RWPE2 (cell line): Measurements from ENCODE around the gene ST3GAL3.

Experiments used
- ATAC-seq: fragments of 200-7000 bp; cut with Tn5 transposase; 3 replicates; pipeline ENCODE4 v1.9.1; 2021; ENCODE audit warnings: low read depth
- DNase-seq: peaks from one replicate; pipeline ENCODE4 v3.0.0-alpha.2; 2020; ENCODE audit warnings: low spot score
- H3K27ac ChIP-seq: fragments of 450-650 bp; 2 replicates; pipeline ENCODE4 v1.5.1; 2017; ENCODE audit warnings: mild to moderate bottlenecking; ENCODE audit not compliant: poor library complexity, severe bottlenecking
- H3K27me3 ChIP-seq: fragments of 250-450 bp; sonication (Bioruptor Pico); 2 replicates; pipeline ENCODE4 v1.5.1; 2021; ENCODE audit warnings: mild to moderate bottlenecking, moderate library complexity; ENCODE audit not compliant: insufficient read depth, poor library complexity, severe bottlenecking
- H3K36me3 ChIP-seq: fragments of 250-450 bp; sonication (Bioruptor Pico); 2 replicates; pipeline ENCODE4 v1.5.1; 2020; ENCODE audit warnings: low read depth, mild to moderate bottlenecking, moderate library complexity
- H3K4me1 ChIP-seq: fragments of 250-450 bp; sonication (Bioruptor Pico); 2 replicates; pipeline ENCODE4 v1.5.1; 2021; ENCODE audit warnings: mild to moderate bottlenecking, moderate library complexity; ENCODE audit not compliant: insufficient read depth, poor library complexity, severe bottlenecking
- H3K4me3 ChIP-seq: fragments of 250-450 bp; sonication (Bioruptor Pico); 2 replicates; pipeline ENCODE4 v1.5.1; 2021; ENCODE audit warnings: mild to moderate bottlenecking, moderate library complexity; ENCODE audit not compliant: severe bottlenecking
- H3K9me3 ChIP-seq: fragments of 250-450 bp; sonication (Bioruptor Pico); 2 replicates; pipeline ENCODE4 v1.5.1; 2021; ENCODE audit warnings: mild to moderate bottlenecking, moderate library complexity; ENCODE audit not compliant: severe bottlenecking
- CTCF ChIP-seq: fragments of 450-650 bp; IDR thresholded peaks from one replicate; pipeline ENCODE4 v1.5.1; 2017; ENCODE audit warnings: mild to moderate bottlenecking, moderate library complexity; ENCODE audit not compliant: poor library complexity, severe bottlenecking

The ST3GAL3 gene

GRCh38 chr1:43768168-43768567 lies 60.8 kb downstream of the ST3GAL3 start:
- DNase-seq, result no peak

GRCh38 chr1:43769350-43769908 lies 62.1 kb downstream of the ST3GAL3 start:
- Histone ChIP-seq H3K27ac (no peak overlapping the region), H3K27me3 (no peaks in the 10 kb centered on the region)
- TF ChIP-seq CTCF, result no peak

More at GRCh38 chr1:43768168-43768567, 60.8 kb downstream of the ST3GAL3 start:
- no peak for TF ChIP-seq CTCF
- ATAC-seq, result no peak
- H3K4me1 ChIP-seq, result peaks cover 37% of the 10 kb centered on the region
- H3K27me3 ChIP-seq, result no peaks in the 10 kb centered on the region
- peak overlapping the region; percentile 90 for H3K27ac ChIP-seq
- no peaks in the 10 kb centered on the region for H3K36me3 ChIP-seq
- H3K9me3 ChIP-seq, result no peaks in the 10 kb centered on the region
- H3K4me3 ChIP-seq, result no peak overlapping the region

DNA sequence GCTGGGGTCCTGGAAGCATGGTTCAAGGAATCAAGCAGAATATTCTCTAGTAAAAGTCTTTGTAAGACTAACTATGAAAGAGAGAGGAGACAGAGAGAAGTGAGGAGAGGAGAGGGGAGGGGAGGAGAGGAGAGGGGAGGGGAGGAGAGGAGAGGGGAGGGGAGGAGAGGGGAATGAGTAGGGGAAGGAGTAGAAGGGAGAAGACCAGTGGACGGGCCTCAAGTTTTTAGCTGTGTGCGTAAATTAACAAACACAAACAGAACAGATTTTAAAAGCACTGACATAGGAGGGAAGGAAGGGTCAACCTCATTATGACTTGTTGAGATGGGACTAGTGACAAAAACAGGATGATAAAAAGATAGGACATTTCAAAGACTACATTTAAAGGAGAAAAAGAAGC lies 62.8 kb downstream of the ST3GAL3 start:
- peaks cover 44% of the 10 kb centered on the region for H3K4me1 ChIP-seq
- peaks cover 16% of the 10 kb centered on the region for H3K36me3 ChIP-seq
- H3K27me3 ChIP-seq, result no peaks in the 10 kb centered on the region
- H3K27ac ChIP-seq, result no peak overlapping the region
- TF ChIP-seq CTCF, result no peak
- H3K9me3 ChIP-seq, result no peaks in the 10 kb centered on the region
- no peak overlapping the region for H3K4me3 ChIP-seq
- ATAC-seq (no peak), DNase-seq (no peak)

More at GRCh38 chr1:43769350-43769908, 62.1 kb downstream of the ST3GAL3 start:
- ATAC-seq, result no peak
- H3K36me3 ChIP-seq, result peaks cover 12% of the 10 kb centered on the region
- H3K4me3 ChIP-seq, result no peak overlapping the region
- H3K9me3 ChIP-seq, result no peaks in the 10 kb centered on the region
- peaks cover 38% of the 10 kb centered on the region for H3K4me1 ChIP-seq
- no peak for DNase-seq

DNA sequence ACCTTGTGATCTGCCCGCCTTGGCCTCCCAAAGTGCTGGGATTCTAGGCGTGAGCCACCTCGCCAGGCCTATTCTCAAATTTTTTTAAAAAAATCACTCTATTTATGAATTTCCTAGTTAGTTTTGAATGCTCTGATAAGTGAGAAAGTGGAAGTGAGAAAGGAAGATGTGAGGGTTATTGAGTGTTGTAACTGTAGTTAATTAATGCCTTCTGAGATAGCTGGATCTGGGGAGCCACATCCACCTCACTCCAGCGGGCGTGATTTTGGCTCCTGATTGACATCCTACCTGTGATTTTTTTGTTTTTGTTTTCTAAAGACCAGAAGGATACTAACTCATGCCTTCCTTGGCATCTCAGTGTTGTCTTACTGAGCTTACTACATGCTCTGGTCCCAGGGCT lies 65.6 kb downstream of the ST3GAL3 start:
- Histone ChIP-seq H3K4me1 (peaks cover 24% of the 10 kb centered on the region), H3K4me3 (no peak overlapping the region), H3K9me3 (peaks cover 3% of the 10 kb centered on the region), H3K36me3 (peaks cover 24% of the 10 kb centered on the region), H3K27me3 (no peaks in the 10 kb centered on the region), H3K27ac (no peak overlapping the region)
- TF ChIP-seq CTCF, result no peak
- DNase-seq (no peak), ATAC-seq (no peak)

DNA sequence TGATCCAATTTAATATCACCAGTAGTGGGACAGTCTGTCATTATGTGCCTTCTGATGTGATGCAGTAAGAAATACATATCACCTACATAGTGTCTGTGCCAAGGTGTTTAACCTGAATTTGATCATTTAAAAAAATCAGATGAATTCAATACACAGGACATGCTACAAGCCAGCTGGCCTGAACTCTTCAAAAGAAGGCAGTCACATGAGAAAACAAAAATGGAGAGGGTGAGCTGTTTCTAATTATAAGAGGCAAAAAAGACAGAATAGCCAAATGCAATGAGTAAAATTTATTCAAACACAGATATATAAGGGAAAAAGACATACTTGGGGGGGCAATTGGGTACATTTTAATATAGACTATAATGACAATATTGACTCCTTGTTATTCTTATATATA lies 66.5 kb downstream of the ST3GAL3 start:
- Histone ChIP-seq H3K4me1 (peaks cover 20% of the 10 kb centered on the region), H3K36me3 (peaks cover 24% of the 10 kb centered on the region), H3K27ac (peak overlapping the region; percentile 44), H3K27me3 (no peaks in the 10 kb centered on the region), H3K4me3 (no peak overlapping the region), H3K9me3 (peaks cover 3% of the 10 kb centered on the region)
- ATAC-seq, result no peak
- DNase-seq, result no peak
- no peak for TF ChIP-seq CTCF
